ENCODE results near the gene CYP3A5.

GRCh38 chr7:99606531-99606930 is 73.3 kb downstream of the CYP3A5 start:
- no peak for TF ChIP-seq EZH2 (IDR thresholded peaks at IDR 0.05)
- no peak for TF ChIP-seq POLR2AphosphoS5 (IDR thresholded peaks at IDR 0.05; ENCODE audit: borderline replicate concordance, low read depth, low read length)
- TF ChIP-seq FOXP2 (optimal IDR thresholded peaks at IDR 0.05; ENCODE audit: control extremely low read depth, extremely low read length, insufficient read depth), result no peak

All from SK-N-MC (cell line).